Right atrium auricular region (tissue), 2 donors: ENCODE results near the gene TMCC3. TPM values are rescaled to one million over a fixed set of nuclear protein-coding genes. Genes with fewer than 3 reads are reported as not detected.

Experiments used
- DNase-seq: peaks from one replicate; pipeline ENCODE4 v3.0.0-alpha.2; 2019; ENCODE audit warnings: low spot score
- H3K27ac ChIP-seq, 2 donors: fragments of 200-600 bp; sonication (generic); 1 replicate in 1 of 2; 2 replicates in 1 of 2; pipeline ENCODE4 v1.5.1; 2016 to 2019
- H3K27me3 ChIP-seq, 2 donors: fragments of 200-600 bp; sonication (generic); one replicate each; pipeline versions ENCODE4 v1.5.1 to v1.6.0; 2017 to 2019
- H3K36me3 ChIP-seq: fragments of 200-600 bp; sonication (generic); one replicate; pipeline ENCODE4 v1.5.1; 2016
- H3K4me1 ChIP-seq, 2 donors: fragments of 200-600 bp; sonication (generic); one replicate each; pipeline versions ENCODE4 v1.5.1 to v1.6.0; 2017 to 2019
- H3K4me3 ChIP-seq, 2 donors: fragments of 200-600 bp; sonication (generic); 1 replicate in 1 of 2; 2 replicates in 1 of 2; pipeline ENCODE4 v1.5.1; 2017 to 2019; ENCODE audit warnings: mild to moderate bottlenecking in 1 of 2, moderate library complexity in 1 of 2
- H3K9me3 ChIP-seq, 2 donors: fragments of 200-600 bp; sonication (generic); one replicate each; pipeline ENCODE4 v1.5.1; 2019
- CTCF ChIP-seq, 2 donors: fragments of 200-600 bp; sonication (generic); IDR thresholded peaks; one replicate each; pipeline ENCODE4 v1.5.1; 2019; ENCODE audit warnings: antibody characterized with exemption in 2 of 2
- total RNA-seq, 2 donors: library from RNA; depleted of rRNA; stranded (reverse); fragments of >200 nt; gene quantifications; one replicate each; pipeline ENCODE4 v1.1.0, GENCODE V29; 2016

The TMCC3 gene
- total RNA-seq, 2 donors from 2014 or later = 4.4 to 4.7 TPM

- Histone ChIP-seq H3K4me1 (peaks cover 0 to 20% of the 10 kb centered on the region in 2 donors), H3K4me3 (no peak overlapping the region), H3K36me3 (no peaks in the 10 kb centered on the region), H3K27ac (no peak overlapping the region), H3K27me3 (no peaks in the 10 kb centered on the region), H3K9me3 (no peaks in the 10 kb centered on the region)
- TF ChIP-seq CTCF (IDR thresholded peaks at IDR 0.05) = no peak
- DNase-seq = no peak
These were observed 20.5 kb upstream of the TMCC3 start for GRCh38 chr12:94670898-94671297.

GRCh38 chr12:94670075-94670474, 19.7 kb upstream of the TMCC3 start:
- Histone ChIP-seq H3K4me1 (peaks cover 0 to 15% of the 10 kb centered on the region in 2 donors), H3K9me3 (no peaks in the 10 kb centered on the region), H3K27ac (no peak overlapping the region), H3K4me3 (no peak overlapping the region), H3K27me3 (no peaks in the 10 kb centered on the region), H3K36me3 (no peaks in the 10 kb centered on the region)
- DNase-seq = no peak
- TF ChIP-seq CTCF (IDR thresholded peaks at IDR 0.05) = no peak

- H3K36me3 ChIP-seq = no peaks in the 10 kb centered on the region
- TF ChIP-seq CTCF (IDR thresholded peaks at IDR 0.05) = no peak
- H3K4me1 ChIP-seq = no peaks in the 10 kb centered on the region
- H3K27me3 ChIP-seq = no peaks in the 10 kb centered on the region
- no peak for DNase-seq
- H3K27ac ChIP-seq = no peak overlapping the region
- H3K9me3 ChIP-seq = no peaks in the 10 kb centered on the region
- no peak overlapping the region for H3K4me3 ChIP-seq
These were observed 16.7 kb upstream of the TMCC3 start for GRCh38 chr12:94667031-94667540.

- no peak for DNase-seq
- no peak for TF ChIP-seq CTCF (IDR thresholded peaks at IDR 0.05)
These were observed 15.8 kb upstream of the TMCC3 start for GRCh38 chr12:94666158-94666557.

GRCh38 chr12:94663702-94664101, 13.3 kb upstream of the TMCC3 start:
- no peak for TF ChIP-seq CTCF (IDR thresholded peaks at IDR 0.05)
- H3K4me3 ChIP-seq = no peak overlapping the region
- H3K27ac ChIP-seq = no peak overlapping the region
- DNase-seq = no peak
- no peaks in the 10 kb centered on the region for H3K36me3 ChIP-seq
- no peaks in the 10 kb centered on the region for H3K27me3 ChIP-seq
- no peaks in the 10 kb centered on the region for H3K9me3 ChIP-seq
- H3K4me1 ChIP-seq = no peaks in the 10 kb centered on the region

More at GRCh38 chr12:94666158-94666557, 15.8 kb upstream of the TMCC3 start:
- Histone ChIP-seq H3K9me3 (no peaks in the 10 kb centered on the region), H3K4me3 (no peak overlapping the region), H3K27ac (no peak overlapping the region), H3K4me1 (no peaks in the 10 kb centered on the region), H3K36me3 (no peaks in the 10 kb centered on the region), H3K27me3 (no peaks in the 10 kb centered on the region)

GRCh38 chr12:94663071-94663470, 12.7 kb upstream of the TMCC3 start:
- Histone ChIP-seq H3K4me1 (no peaks in the 10 kb centered on the region), H3K4me3 (no peak overlapping the region), H3K36me3 (no peaks in the 10 kb centered on the region), H3K9me3 (no peaks in the 10 kb centered on the region), H3K27me3 (no peaks in the 10 kb centered on the region), H3K27ac (no peak overlapping the region)
- TF ChIP-seq CTCF (IDR thresholded peaks at IDR 0.05) = no peak
- no peak for DNase-seq
